D721Med (cell line): ENCODE results near the gene TAF13.
A peak's percentile ranks its signal among the peaks of the same experiment; 100 is the strongest.

Experiments used
- DNase-seq: peaks from one replicate; pipeline ENCODE4 v3.0.0; 2011; ENCODE audit warnings: low spot score; ENCODE audit not compliant: insufficient read length
- FAIRE-seq: peaks from 2 replicates; lab custom pipeline; 2011; peaks lifted over from hg19 to GRCh38; lab: Jason Lieb, UNC
- CTCF ChIP-seq: IDR thresholded peaks from 2 replicates; pipeline ENCODE4 v1.5.1; 2012; ENCODE audit warnings: mild to moderate bottlenecking, control low read depth; ENCODE audit not compliant: insufficient read depth; ENCODE audit errors: missing control alignments

TAF13 gene

GRCh38 chr1:109113590-109114341, 38.0 kb upstream of the TAF13 start, which contains the start of gene ELAPOR1:
Gene ELAPOR1, plus strand, starts transcription at chr1:109114115. Its CDS starts 69 bp downstream, at chr1:109114184.
- FAIRE-seq, result no peak
- no peak for TF ChIP-seq CTCF
- no peak for DNase-seq

- no peak for DNase-seq
- TF ChIP-seq CTCF, result peak; percentile 88
Measured at GRCh38 chr1:109112652-109113285, 37.0 kb upstream of the TAF13 start.

GRCh38 chr1:109112056-109112651, 36.4 kb upstream of the TAF13 start:
- peak; percentile 30 for TF ChIP-seq CTCF
- DNase-seq, result no peak
- FAIRE-seq, result no peak

More at GRCh38 chr1:109112652-109113285, 37.0 kb upstream of the TAF13 start:
- no peak for FAIRE-seq

- no peak for TF ChIP-seq CTCF
- no peak for FAIRE-seq
- DNase-seq, result no peak
Measured at GRCh38 chr1:109111386-109112055, 35.7 kb upstream of the TAF13 start.

- TF ChIP-seq CTCF, result no peak
- DNase-seq (no peak), FAIRE-seq (no peak)
Measured at GRCh38 chr1:109109906-109110305, 34.1 kb upstream of the TAF13 start.

- no peak for TF ChIP-seq CTCF
- DNase-seq, result no peak
- FAIRE-seq, result no peak
Measured at GRCh38 chr1:109107785-109108184, 32.0 kb upstream of the TAF13 start.
